HepG2 (cell line): ENCODE data around the gene TGFA. TPM values are rescaled to one million over a fixed set of nuclear protein-coding genes. Genes with fewer than 3 reads are reported as not detected.

Experiments
- polyA plus RNA-seq, 8 experiments: library from polyadenylated mRNA; depleted of rRNA in 3 of 8; stranded (reverse) in 7 of 8; unstranded in 1 of 8; fragments of >200 nt; fragmentation: Illumina TruSeq in 4 of 8; extraction: Trizol in 4 of 8; gene quantifications; 2 replicates each; pipeline versions ENCODE4 v1.2.1 to v1.2.3, GENCODE V29; 2011 to 2016; ENCODE audit warnings: low read depth in 4 of 8, missing spikeins in 1 of 8, mixed read lengths in 1 of 8; ENCODE audit not compliant: insufficient read depth in 1 of 8
- total RNA-seq, 5 experiments: library from RNA; depleted of rRNA; stranded (reverse); fragments of >200 nt; fragmentation: Illumina TruSeq; extraction: Trizol; gene quantifications; 2 replicates each; pipeline ENCODE4 v1.2.3, GENCODE V29; 2016; ENCODE audit warnings: low read depth in 1 of 5

The TGFA gene
- total and polyA plus RNA-seq, 2 of the 13 experiments (the other 11 are each of a cell fraction or from before 2014, with no cell fraction given), result 7.8 to 15.3 TPM

Other genes starting within 250 kb of the TGFA start
- 0.13 TPM in 1 of 2 replicates, not detected in the other for gene ADD2, start 214.4 kb upstream of the TGFA start, total RNA-seq (2016; rRNA removed; fragmentation: Illumina TruSeq; extraction: Trizol)
- 0.05 and 0.07 TPM in 2 replicates for gene ADD2, start 214.4 kb upstream of the TGFA start, polyA plus RNA-seq (2011; rRNA removed)
- gene FIGLA, start 236.8 kb upstream of the TGFA start, total RNA-seq (2016; rRNA removed; fragmentation: Illumina TruSeq; extraction: Trizol), result not detected in 2 replicates
- gene FIGLA, start 236.8 kb upstream of the TGFA start, polyA plus RNA-seq (2011; rRNA removed), result not detected in 2 replicates